GM12878 (cell line): ENCODE measurements around the gene GPR107. TPM values are rescaled to one million over a fixed set of nuclear protein-coding genes. Genes with fewer than 3 reads are reported as not detected.

Source experiments
- ATAC-seq: fragments of 200-7000 bp; cut with Tn5 transposase; 3 replicates; pipeline ENCODE4 v1.9.1; 2020; ENCODE audit warnings: mild to moderate bottlenecking, moderate library complexity
- BruUV-seq: library from RNA; stranded (reverse); fragments of 400-500 nt; replicated peaks from 2 replicates; lab custom pipeline; 2021; lab: Mats Ljungman, UMichigan
- CTCF ChIA-PET: fragments of 300-600 bp; sonication (Branson Sonifier 250); formaldehyde crosslinking; extraction: SDS; loops from one replicate; lab custom pipeline; 2021; ENCODE audit warnings: inconsistent platforms; lab: Yijun Ruan, JAX
- POLR2A ChIA-PET: fragments of 350-600 bp; formaldehyde crosslinking; extraction: SDS; loops from one replicate; lab custom pipeline; 2021; ENCODE audit warnings: inconsistent platforms; lab: Charles Lee
- RAD21 ChIA-PET: fragments of 300-600 bp; sonication (Branson Sonifier 250); formaldehyde crosslinking; loops from one replicate; lab custom pipeline; 2023; ENCODE audit warnings: antibody characterized with exemption; ENCODE audit not compliant: unreplicated experiment; lab: Charles Lee
- SMC1A ChIA-PET: fragments of 300-600 bp; sonication (Branson Sonifier 250); formaldehyde crosslinking; loops from one replicate; lab custom pipeline; 2023; ENCODE audit not compliant: unreplicated experiment, uncharacterized antibody; lab: Charles Lee
- DNase-seq: peaks from one replicate; pipeline ENCODE4 v3.0.0-alpha.2; 2011; ENCODE audit warnings: low read depth, low spot score
- FAIRE-seq: peaks from 3 replicates; lab custom pipeline; 2011; peaks lifted over from hg19 to GRCh38; lab: Jason Lieb, UNC
- H2AFZ ChIP-seq: 2 replicates; pipeline ENCODE4 v1.6.0; 2011; ENCODE audit warnings: low read depth, low read length, control low read depth; ENCODE audit not compliant: control insufficient read depth
- H3K27ac ChIP-seq: 2 replicates; pipeline ENCODE4 v1.5.1; 2011; ENCODE audit warnings: control low read depth; ENCODE audit not compliant: control insufficient read depth, insufficient read depth
- H3K27me3 ChIP-seq, 2 experiments: replicated peaks in 1 of 2; 2 replicates each; pipeline versions ENCODE4 v1.6.0 to v1.6.1; 2011; ENCODE audit warnings: low read length in 1 of 2; ENCODE audit not compliant: control insufficient read depth in 2 of 2, insufficient read depth in 2 of 2
- H3K36me3 ChIP-seq, 2 experiments: 2 replicates each; pipeline ENCODE4 v1.5.1; 2011; ENCODE audit warnings: low read length in 1 of 2; ENCODE audit not compliant: control insufficient read depth in 2 of 2, insufficient read depth in 2 of 2
- H3K4me1 ChIP-seq: 2 replicates; pipeline ENCODE4 v1.6.1; 2011; ENCODE audit warnings: mild to moderate bottlenecking, low read length, moderate library complexity, mixed read lengths; ENCODE audit not compliant: control insufficient read depth, insufficient read depth
- H3K4me2 ChIP-seq: 2 replicates; pipeline ENCODE4 v1.6.0; 2011; ENCODE audit warnings: control low read depth; ENCODE audit not compliant: control insufficient read depth, insufficient read depth
- H3K4me3 ChIP-seq: fragments of 200-600 bp; sonication (generic); 2 replicates; pipeline ENCODE4 v1.5.1; 2016
- H3K79me2 ChIP-seq: 2 replicates; pipeline ENCODE4 v1.6.0; 2011; ENCODE audit warnings: low read length; ENCODE audit not compliant: control insufficient read depth, insufficient read depth
- H3K9ac ChIP-seq: 2 replicates; pipeline ENCODE4 v1.8.0; 2011; ENCODE audit warnings: low read length, control low read depth, mixed read lengths; ENCODE audit not compliant: control insufficient read depth, insufficient read depth
- H3K9me3 ChIP-seq: replicated peaks from 3 replicates; pipeline ENCODE4 v1.5.1; 2011; ENCODE audit warnings: mild to moderate bottlenecking, low read length; ENCODE audit not compliant: control insufficient read depth, insufficient read depth
- H4K20me1 ChIP-seq: 2 replicates; pipeline ENCODE4 v1.6.0; 2011; ENCODE audit not compliant: control insufficient read depth, insufficient read depth
- RELA ChIP-seq: fragments of 450-650 bp; IDR thresholded peaks from 2 replicates; pipeline ENCODE4 v1.8.0; 2014; ENCODE audit warnings: borderline replicate concordance; ENCODE audit not compliant: partially characterized antibody
- SKIL ChIP-seq: fragments of 450-650 bp; IDR thresholded peaks from 2 replicates; pipeline ENCODE4 v1.6.1; 2017; ENCODE audit warnings: mild to moderate bottlenecking, low read depth, inconsistent platforms; ENCODE audit not compliant: poor library complexity, severe bottlenecking
- ZNF274 ChIP-seq: IDR thresholded peaks from one replicate; pipeline ENCODE4 v1.8.0; 2011; ENCODE audit not compliant: insufficient read length, insufficient read depth
- WGBS: methylation state at CpG from one replicate; pipeline ENCODE4 v1.1.6; 2016; ENCODE audit warnings: low lambda C conversion rate; ENCODE audit not compliant: insufficient replicate concordance, insufficient coverage; ENCODE audit errors: missing lambda C conversion rate; 5-methylcytosine and 5-hydroxymethylcytosine counted together
- in situ Hi-C: fragments of 300-500 bp; cut with MboI; formaldehyde crosslinking; loops from 9 replicates; pipeline ENCODE4 v1.14.3; 2018; ENCODE audit warnings: mixed read lengths
- intact Hi-C: fragments of 100-400 bp; cut with micrococcal nuclease; formaldehyde crosslinking; loops from one replicate; pipeline ENCODE4 v1.14.2; 2022; ENCODE audit not compliant: unreplicated experiment
- polyA plus RNA-seq, 11 experiments: library from polyadenylated mRNA; depleted of rRNA in 4 of 11; unstranded in 6 of 11; stranded (reverse) in 5 of 11; fragments of >200 nt; fragmentation: Nextera tagmentation in 4 of 11; fragmentation: Illumina TruSeq in 1 of 11; extraction: Ambion mirVana in 4 of 11; extraction: Trizol in 1 of 11; gene quantifications; 1 replicate in 1 of 11; 2 replicates in 10 of 11; pipeline versions ENCODE4 v1.2.1 to v1.2.3, GENCODE V29; 2011 to 2016; ENCODE audit warnings: inconsistent platforms in 2 of 11, missing spikeins in 2 of 11, low read depth in 1 of 11
- total RNA-seq, 4 experiments: library from RNA; depleted of rRNA in 3 of 4; stranded (reverse); fragments of >200 nt in 3 of 4; fragmentation: Illumina TruSeq in 1 of 4; extraction: Trizol in 1 of 4; gene quantifications; 2 replicates each; pipeline versions ENCODE4 v1.2.1 to v1.2.3, GENCODE V29; 2013 to 2021
- TF ChIP-seq, protein P1 (sequence below): IDR thresholded peaks from 2 replicates; pipeline ENCODE4 v1.6.1; 2012; ENCODE audit warnings: low read length, inconsistent platforms

The GPR107 gene
- total and polyA plus RNA-seq, 10 of the 15 experiments (the other 5 are each of a cell fraction or from before 2014, with no cell fraction given) = 2.7 to 21.4 (median 10.6) TPM

DNA sequence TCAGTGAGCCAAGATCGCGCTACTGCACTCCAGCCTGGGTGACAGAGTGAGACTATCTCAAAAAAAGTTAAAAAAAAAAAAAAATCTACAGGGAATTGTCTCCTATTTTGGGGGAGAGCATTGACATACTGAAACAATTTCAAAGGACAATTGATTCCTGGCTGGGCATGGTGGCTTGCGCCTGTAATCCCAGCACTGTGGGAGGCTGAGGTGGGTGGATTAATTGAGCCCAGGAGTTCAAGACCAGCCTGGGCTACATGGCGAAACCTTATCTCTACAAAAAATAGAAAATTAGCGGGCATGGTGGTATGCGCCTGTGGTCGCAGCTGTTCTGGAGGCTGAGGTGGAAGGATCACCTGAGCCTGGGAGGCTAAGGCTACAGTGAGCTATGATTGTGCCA, 30.6 kb downstream of the GPR107 start:
- no peak overlapping the region for H3K9ac ChIP-seq
- TF ChIP-seq RELA = no peak
- no peak for TF ChIP-seq SKIL
- TF ChIP-seq ZNF274 = no peak
- TF ChIP-seq, protein P1, sequence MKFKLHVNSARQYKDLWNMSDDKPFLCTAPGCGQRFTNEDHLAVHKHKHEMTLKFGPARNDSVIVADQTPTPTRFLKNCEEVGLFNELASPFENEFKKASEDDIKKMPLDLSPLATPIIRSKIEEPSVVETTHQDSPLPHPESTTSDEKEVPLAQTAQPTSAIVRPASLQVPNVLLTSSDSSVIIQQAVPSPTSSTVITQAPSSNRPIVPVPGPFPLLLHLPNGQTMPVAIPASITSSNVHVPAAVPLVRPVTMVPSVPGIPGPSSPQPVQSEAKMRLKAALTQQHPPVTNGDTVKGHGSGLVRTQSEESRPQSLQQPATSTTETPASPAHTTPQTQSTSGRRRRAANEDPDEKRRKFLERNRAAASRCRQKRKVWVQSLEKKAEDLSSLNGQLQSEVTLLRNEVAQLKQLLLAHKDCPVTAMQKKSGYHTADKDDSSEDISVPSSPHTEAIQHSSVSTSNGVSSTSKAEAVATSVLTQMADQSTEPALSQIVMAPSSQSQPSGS = no peak
- ChIA-PET CTCF (interaction anchor here (0.6 kb wide), 1 partner anchor 24 kb away, joined by 3 read pairs; no protein-coding TSS in a partner anchor), POLR2A (no interaction called here), SMC1A (interaction anchor here (0.6 kb wide), 1 partner anchor 43 kb away, joined by 3 read pairs; no protein-coding TSS in a partner anchor), RAD21 (no interaction called here)
- WGBS = 91% methylated on average over 7 of the region's 7 CpGs
- H4K20me1 ChIP-seq = no peaks in the 10 kb centered on the region
- H3K4me1 ChIP-seq = no peaks in the 10 kb centered on the region
- H2AFZ ChIP-seq = no peak overlapping the region
- ATAC-seq = no peak
- H3K9me3 ChIP-seq = no peaks in the 10 kb centered on the region
- H3K36me3 ChIP-seq = peaks cover 8 to 13% of the 10 kb centered on the region in 2 experiments; a peak in 3 of 4 replicates
- DNase-seq = no peak
- no peak for FAIRE-seq
- H3K79me2 ChIP-seq = no peaks in the 10 kb centered on the region
- in situ Hi-C loops = no loop called here
- H3K27ac ChIP-seq = no peak overlapping the region
- H3K27me3 ChIP-seq = no peaks in the 10 kb centered on the region
- H3K4me2 ChIP-seq = no peak overlapping the region
- no peak overlapping the region for H3K4me3 ChIP-seq
- intact Hi-C loops = no loop called here
- no TSS peak for BruUV-seq
